Upper lobe of left lung (tissue), 6 donors: Measurements from ENCODE around the gene STIMATE. TPM values are rescaled to one million over a fixed set of nuclear protein-coding genes. Genes with fewer than 3 reads are reported as not detected.

ENCODE experiments used
- ATAC-seq, 2 donors: fragments of 200-7000 bp; cut with Tn5 transposase; one replicate each; pipeline ENCODE4 v1.9.1; 2022; ENCODE audit warnings: mild to moderate bottlenecking in 2 of 2, moderate library complexity in 2 of 2; ENCODE audit not compliant: low FRiP score in 2 of 2
- DNase-seq, 2 donors: peaks; one replicate each; pipeline ENCODE4 v3.0.0-alpha.2; 2019 to 2020
- H3K27ac ChIP-seq, 4 donors: fragments of 200-600 bp; sonication (generic); one replicate each; pipeline ENCODE4 v1.5.1; 2016 to 2019
- H3K27me3 ChIP-seq, 4 donors: fragments of 200-600 bp; sonication (generic); one replicate each; pipeline ENCODE4 v1.5.1; 2017 to 2019
- H3K36me3 ChIP-seq, 4 donors: fragments of 200-600 bp; sonication (generic); one replicate each; pipeline ENCODE4 v1.5.1; 2016 to 2019
- H3K4me1 ChIP-seq, 4 donors: fragments of 200-600 bp; sonication (generic); one replicate each; pipeline ENCODE4 v1.5.1; 2018 to 2019
- H3K4me3 ChIP-seq, 4 donors: fragments of 200-600 bp; sonication (generic); one replicate each; pipeline ENCODE4 v1.5.1; 2017 to 2019; ENCODE audit warnings: mild to moderate bottlenecking in 2 of 4, moderate library complexity in 1 of 4
- H3K9me3 ChIP-seq, 4 donors: fragments of 200-600 bp; sonication (generic); one replicate each; pipeline ENCODE4 v1.5.1; 2018 to 2019
- EP300 ChIP-seq, 4 donors: sonication (generic); formaldehyde crosslinking; IDR thresholded peaks; one replicate each; pipeline ENCODE4 v1.5.1; 2017; ENCODE audit warnings: antibody characterized with exemption in 4 of 4, control low read depth in 2 of 4
- POLR2A ChIP-seq, 4 donors: fragments of 450-650 bp; IDR thresholded peaks; one replicate each; pipeline ENCODE4 v1.5.1; 2016 to 2017; ENCODE audit warnings: antibody characterized with exemption in 4 of 4, mild to moderate bottlenecking in 2 of 4
- POLR2AphosphoS5 ChIP-seq, 2 donors: sonication (generic); formaldehyde crosslinking; IDR thresholded peaks; one replicate each; pipeline ENCODE4 v1.5.1; 2017; ENCODE audit warnings: antibody characterized with exemption in 2 of 2
- WGBS, 2 donors: methylation state at CpG; one replicate each; pipeline ENCODE4 v1.1.5; 2017 to 2018; 5-methylcytosine and 5-hydroxymethylcytosine counted together
- small RNA-seq, 4 donors: library from RNA; depleted of rRNA; stranded (forward); fragments of <200 nt; gene quantifications; one replicate each; pipeline ENCODE3, GENCODE V24; 2016
- total RNA-seq, 6 donors: library from RNA; depleted of rRNA in 4 of 6; stranded (reverse); fragments of >200 nt in 4 of 6; gene quantifications; one replicate each; pipeline versions ENCODE4 v1.1.0 to v1.2.1, GENCODE V29; 2016 to 2021
- TF ChIP-seq, protein P1 (sequence below), 6 experiments: fragments of 450-650 bp in 4 of 6; fragments of 200-600 bp in 2 of 6; sonication (generic) in 2 of 6; IDR thresholded peaks; one replicate each; pipeline ENCODE4 v1.5.1; 2016 to 2019; ENCODE audit warnings: antibody characterized with exemption in 6 of 6
- donor health status: DM: no; HTN: no; CAD: no; lungs with moderate emphysema.
- donor health status: DM: no; HTN: yes; CAD: no; lungs with severe emphysema.

Gene STIMATE
- total RNA-seq, 6 donors from 2014 or later, result 39.7 to 87.0 (median 44.9) TPM

DNA sequence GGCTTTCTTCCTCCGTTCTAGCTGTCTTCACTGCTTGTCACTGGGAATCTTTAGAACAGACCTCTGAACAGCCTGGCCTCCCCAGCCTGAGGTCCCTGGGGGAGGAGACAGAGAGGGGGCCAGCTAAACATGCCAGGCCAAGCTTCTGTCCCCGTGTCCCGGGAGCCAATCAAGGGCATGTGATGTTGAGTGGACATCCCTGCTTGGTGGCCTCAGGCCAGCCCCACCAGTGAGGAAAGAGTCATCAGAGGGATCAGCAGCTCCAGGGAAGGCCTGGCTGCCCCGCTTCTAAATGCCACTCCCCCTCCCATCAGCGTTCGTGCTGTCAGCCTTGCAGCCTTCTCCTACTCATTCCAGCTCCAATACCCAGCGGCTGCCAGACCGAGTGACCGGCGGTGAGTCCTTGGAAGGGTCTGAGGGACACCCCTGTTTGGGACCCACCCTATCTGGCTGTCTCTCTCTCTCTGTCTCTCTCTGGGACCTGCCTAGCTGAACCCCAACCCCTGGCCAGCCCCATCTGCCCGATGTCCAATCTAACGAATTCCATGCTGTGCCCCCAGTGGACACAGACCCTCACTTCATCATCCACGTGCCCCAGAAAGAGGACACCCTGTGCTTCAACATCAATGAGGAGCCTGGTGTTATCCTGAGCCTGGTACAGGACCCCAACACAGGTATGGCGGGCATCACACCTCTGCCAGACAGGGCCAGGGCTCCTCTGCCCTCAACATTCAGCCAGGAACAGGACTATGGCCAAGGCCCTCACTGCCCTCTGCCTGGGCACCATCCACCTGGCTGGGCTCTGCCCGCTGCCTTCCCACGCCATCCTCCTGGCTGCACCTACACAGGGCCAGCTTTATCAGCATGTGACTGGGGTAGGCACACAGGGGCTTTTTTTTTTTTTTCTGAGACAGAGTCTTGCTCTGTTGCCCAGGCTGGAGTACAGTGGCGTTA is 109.4 kb downstream of the STIMATE start:
- DNase-seq (no peak), ATAC-seq (no peak)
- no peak for TF ChIP-seq POLR2A (IDR thresholded peaks at IDR 0.05)
- TF ChIP-seq EP300 (IDR thresholded peaks at IDR 0.05), result no peak
- TF ChIP-seq, protein P1, sequence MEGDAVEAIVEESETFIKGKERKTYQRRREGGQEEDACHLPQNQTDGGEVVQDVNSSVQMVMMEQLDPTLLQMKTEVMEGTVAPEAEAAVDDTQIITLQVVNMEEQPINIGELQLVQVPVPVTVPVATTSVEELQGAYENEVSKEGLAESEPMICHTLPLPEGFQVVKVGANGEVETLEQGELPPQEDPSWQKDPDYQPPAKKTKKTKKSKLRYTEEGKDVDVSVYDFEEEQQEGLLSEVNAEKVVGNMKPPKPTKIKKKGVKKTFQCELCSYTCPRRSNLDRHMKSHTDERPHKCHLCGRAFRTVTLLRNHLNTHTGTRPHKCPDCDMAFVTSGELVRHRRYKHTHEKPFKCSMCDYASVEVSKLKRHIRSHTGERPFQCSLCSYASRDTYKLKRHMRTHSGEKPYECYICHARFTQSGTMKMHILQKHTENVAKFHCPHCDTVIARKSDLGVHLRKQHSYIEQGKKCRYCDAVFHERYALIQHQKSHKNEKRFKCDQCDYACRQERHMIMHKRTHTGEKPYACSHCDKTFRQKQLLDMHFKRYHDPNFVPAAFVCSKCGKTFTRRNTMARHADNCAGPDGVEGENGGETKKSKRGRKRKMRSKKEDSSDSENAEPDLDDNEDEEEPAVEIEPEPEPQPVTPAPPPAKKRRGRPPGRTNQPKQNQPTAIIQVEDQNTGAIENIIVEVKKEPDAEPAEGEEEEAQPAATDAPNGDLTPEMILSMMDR (IDR thresholded peaks at IDR 0.05), result no peak
- no peak for TF ChIP-seq POLR2AphosphoS5 (IDR thresholded peaks at IDR 0.05)
- no peaks in the 10 kb centered on the region for H3K36me3 ChIP-seq
- no peaks in the 10 kb centered on the region for H3K4me1 ChIP-seq
- H3K9me3 ChIP-seq, result no peaks in the 10 kb centered on the region
- no peak overlapping the region for H3K27ac ChIP-seq
- H3K27me3 ChIP-seq, result no peaks in the 10 kb centered on the region
- H3K4me3 ChIP-seq, result no peak overlapping the region
- WGBS, 2 donors, result 72% methylated on average over 14 to 17 of the region's 17 CpGs

GRCh38 chr3:52787246-52787645 is 110.1 kb downstream of the STIMATE start:
- no peak for DNase-seq
- Histone ChIP-seq H3K4me1 (no peaks in the 10 kb centered on the region), H3K27ac (no peak overlapping the region), H3K27me3 (no peaks in the 10 kb centered on the region), H3K4me3 (no peak overlapping the region), H3K9me3 (no peaks in the 10 kb centered on the region), H3K36me3 (no peaks in the 10 kb centered on the region)
- no peak for ATAC-seq
- TF ChIP-seq POLR2AphosphoS5 (IDR thresholded peaks at IDR 0.05) (no peak), POLR2A (IDR thresholded peaks at IDR 0.05) (no peak)
- 86 to 90% methylated on average over 10 to 11 of the region's 11 CpGs for WGBS, 2 donors

Small RNA genes lying within 50 kb of the gene (small RNA-seq; reads per million reads assigned to genes)
- 0 reads per million in 4 donors for gene MIR8064
- gene MUSTN1, result 0 reads per million in 4 donors

Other genes with a start within 250 kb of the STIMATE start
- gene PBRM1, start 211.6 kb downstream of the STIMATE start, total RNA-seq, result 100 to 1,000 TPM in 1 of 6 donors, 10 to 100 TPM in 5; 60.9 to 151 (median 81.6) TPM
- gene GNL3, start 211.5 kb downstream of the STIMATE start, total RNA-seq, result 10 to 100 TPM; 12.0 to 93.3 (median 44.1) TPM
- gene GLT8D1, start 191.8 kb downstream of the STIMATE start, total RNA-seq, result 10 to 100 TPM; 29.3 to 70.2 (median 38.6) TPM
- gene SPCS1, start 191.4 kb downstream of the STIMATE start, total RNA-seq, result 10 to 100 TPM; 13.6 to 92.4 (median 77.6) TPM
- 10 to 100 TPM; 17.8 to 28.6 (median 24.2) TPM for gene NEK4, start 126.6 kb downstream of the STIMATE start, total RNA-seq
- gene ITIH1, start 119.9 kb downstream of the STIMATE start, total RNA-seq, result under 1 TPM in 2 of 6 donors, not detected in 4; 0.40 to 0.54 TPM
- 10 to 100 TPM in 2 of 6 donors, 1 to 10 TPM in 4; 2.1 to 13.5 (median 7.0) TPM for gene ITIH3, start 102.8 kb downstream of the STIMATE start, total RNA-seq
- gene ITIH4, start 66.9 kb downstream of the STIMATE start, total RNA-seq, result 100 to 1,000 TPM in 1 of 6 donors, 10 to 100 TPM in 4, 1 to 10 TPM in 1; 9.9 to 102 (median 21.8) TPM
- gene MUSTN1, start 62.5 kb downstream of the STIMATE start, total RNA-seq, result 10 to 100 TPM in 2 of 6 donors, 1 to 10 TPM in 4; 1.2 to 62.9 (median 6.5) TPM
- 10 to 100 TPM; 12.8 to 69.9 (median 32.9) TPM for gene SFMBT1, start 148.5 kb upstream of the STIMATE start, total RNA-seq
- 10 to 100 TPM in 4 of 6 donors, 1 to 10 TPM in 2; 5.1 to 19.9 (median 12.8) TPM for gene RFT1, start 232.9 kb upstream of the STIMATE start, total RNA-seq